Keratinocyte (primary cell): Measurements from ENCODE around the gene KRTAP3-3. TPM values are rescaled to one million over a fixed set of nuclear protein-coding genes. Genes with fewer than 3 reads are reported as not detected.

Experiments used
- DNase-seq: peaks from one replicate; pipeline ENCODE4 v3.0.0-alpha.2; 2011; ENCODE audit warnings: low read depth, missing footprints, low spot score
- FAIRE-seq: peaks from 2 replicates; lab custom pipeline; 2011; peaks lifted over from hg19 to GRCh38; lab: Jason Lieb, UNC
- H2AFZ ChIP-seq: 2 replicates; pipeline ENCODE4 v1.6.0; 2012; ENCODE audit warnings: low read length, control low read depth, inconsistent platforms; ENCODE audit not compliant: control insufficient read depth
- H3K27ac ChIP-seq: 2 replicates; pipeline ENCODE4 v1.5.1; 2011; ENCODE audit warnings: low read length; ENCODE audit not compliant: control insufficient read depth, insufficient read depth
- H3K27me3 ChIP-seq: 3 replicates; pipeline ENCODE4 v1.6.0; 2011; ENCODE audit warnings: low read length; ENCODE audit not compliant: control insufficient read depth, insufficient read depth; ENCODE audit errors: extremely low read depth
- H3K36me3 ChIP-seq, 2 experiments: 2 replicates in 1 of 2; 3 replicates in 1 of 2; pipeline ENCODE4 v1.5.1; 2011; ENCODE audit warnings: low read length in 2 of 2, mild to moderate bottlenecking in 1 of 2; ENCODE audit not compliant: control insufficient read depth in 2 of 2, insufficient read depth in 2 of 2; ENCODE audit errors: extremely low read depth in 1 of 2
- H3K4me1 ChIP-seq: 3 replicates; pipeline ENCODE4 v1.5.1; 2011; ENCODE audit warnings: low read length; ENCODE audit not compliant: control insufficient read depth, insufficient read depth; ENCODE audit errors: extremely low read depth
- H3K4me2 ChIP-seq: 3 replicates; pipeline ENCODE4 v1.6.0; 2011; ENCODE audit warnings: low read depth, low read length; ENCODE audit not compliant: control insufficient read depth, insufficient read depth; ENCODE audit errors: extremely low read depth
- H3K4me3 ChIP-seq, 3 experiments: fragments of 200-600 bp in 1 of 3; sonication (generic) in 1 of 3; 2 replicates in 2 of 3; 3 replicates in 1 of 3; pipeline ENCODE4 v1.5.1; 2011 to 2016; ENCODE audit warnings: low read length in 3 of 3, mild to moderate bottlenecking in 3 of 3, control low read depth in 2 of 3, inconsistent platforms in 1 of 3, low read depth in 1 of 3, mixed read lengths in 1 of 3, mixed run types in 1 of 3, moderate library complexity in 1 of 3; ENCODE audit not compliant: control insufficient read depth in 2 of 3, insufficient read depth in 2 of 3; ENCODE audit errors: extremely low read depth in 1 of 3
- H3K79me2 ChIP-seq: 2 replicates; pipeline ENCODE4 v1.6.0; 2012; ENCODE audit warnings: low read length; ENCODE audit not compliant: control insufficient read depth, insufficient read depth
- H3K9ac ChIP-seq: 3 replicates; pipeline ENCODE4 v1.6.0; 2011; ENCODE audit warnings: low read length; ENCODE audit not compliant: control insufficient read depth, insufficient read depth; ENCODE audit errors: extremely low read depth
- H3K9me1 ChIP-seq: 3 replicates; pipeline ENCODE4 v1.6.0; 2011; ENCODE audit warnings: low read length; ENCODE audit not compliant: control insufficient read depth, insufficient read depth; ENCODE audit errors: extremely low read depth
- H3K9me3 ChIP-seq: 2 replicates; pipeline ENCODE4 v1.5.1; 2012; ENCODE audit warnings: low read depth, low read length; ENCODE audit not compliant: control insufficient read depth
- H4K20me1 ChIP-seq: 3 replicates; pipeline ENCODE4 v1.6.0; 2011; ENCODE audit warnings: low read length; ENCODE audit not compliant: control insufficient read depth, insufficient read depth; ENCODE audit errors: extremely low read depth
- EZH2 ChIP-seq: IDR thresholded peaks from one replicate; pipeline ENCODE4 v1.6.1; 2012; ENCODE audit warnings: inconsistent platforms, mild to moderate bottlenecking, low read length, moderate library complexity
- dilution Hi-C: fragments of 300-500 bp; cut with MboI; formaldehyde crosslinking; loops from one replicate; pipeline ENCODE4 v1.7.0; 2020; ENCODE audit warnings: low sequenced_read_pairs; ENCODE audit not compliant: extremely low pct_ligation_motif_present
- polyA plus RNA-seq, 5 experiments: library from polyadenylated mRNA; depleted of rRNA in 3 of 5; stranded (reverse) in 3 of 5; stranded (forward) in 1 of 5; unstranded in 1 of 5; fragments of >200 nt; gene quantifications; 1 replicate in 1 of 5; 2 replicates in 3 of 5; 3 replicates in 1 of 5; pipeline versions ENCODE4 v1.2.1 to v1.2.3, GENCODE V29; 2011 to 2012; ENCODE audit warnings: missing spikeins in 2 of 5, low read depth in 1 of 5, low replicate concordance in 1 of 5
- TF ChIP-seq, protein P1 (sequence below), 3 experiments: IDR thresholded peaks in 1 of 3; conservative IDR thresholded peaks in 1 of 3; optimal IDR thresholded peaks in 1 of 3; 2 replicates in 2 of 3; 3 replicates in 1 of 3; pipeline versions ENCODE3 to v1.5.1; 2011; ENCODE audit warnings: low read length in 3 of 3, mild to moderate bottlenecking in 3 of 3, moderate library complexity in 2 of 3, control low read depth in 1 of 3, inconsistent platforms in 1 of 3; ENCODE audit not compliant: insufficient read depth in 2 of 3; ENCODE audit errors: extremely low read depth in 1 of 3

KRTAP3-3 gene
- polyA plus RNA-seq, 1 donor (not counting 4 experiments of a cell fraction or from before 2014, with no cell fraction given): not detected

DNA sequence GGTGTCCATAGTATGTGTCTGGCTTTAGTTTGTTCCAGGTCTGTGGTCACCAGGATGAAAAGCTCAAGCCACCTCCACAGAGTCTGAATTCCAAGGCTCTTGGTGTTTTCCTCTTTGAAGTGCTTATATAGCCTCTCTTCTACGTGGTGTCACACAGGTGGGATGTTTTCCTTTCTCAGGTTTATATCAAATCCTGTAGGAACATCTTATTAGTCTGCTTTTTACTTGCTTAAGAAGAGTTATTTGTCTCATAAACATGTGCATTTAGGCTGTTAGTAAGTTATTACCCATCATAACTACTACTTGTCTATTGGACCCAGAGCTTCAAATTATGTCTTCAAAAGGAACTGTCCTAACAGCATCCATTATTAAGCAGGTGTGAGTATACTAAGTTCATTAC, 27.1 kb downstream of the KRTAP3-3 start, which contains the start of gene KRT39:
KRT39 (minus strand) TSS at position 101 of the 400 bp plus-strand sequence; CDS start at position 9, 92 bp downstream.
- Histone ChIP-seq H3K9me3 (no peaks in the 10 kb centered on the region), H3K79me2 (no peaks in the 10 kb centered on the region), H3K36me3 (no peaks in the 10 kb centered on the region), H3K27me3 (no peaks in the 10 kb centered on the region), H4K20me1 (no peaks in the 10 kb centered on the region), H3K4me1 (no peaks in the 10 kb centered on the region), H3K9ac (no peak within 1 kb of the TSS), H3K4me2 (no peak within 1 kb of the TSS), H3K9me1 (no peaks in the 10 kb centered on the region), H3K4me3 (no peak within 1 kb of the TSS), H3K27ac (no peak within 1 kb of the TSS), H2AFZ (no peak within 1 kb of the TSS)
- DNase-seq (no peak), FAIRE-seq (no peak)
- dilution Hi-C loops: no loop called here
- TF ChIP-seq EZH2: no peak
- TF ChIP-seq, protein P1, sequence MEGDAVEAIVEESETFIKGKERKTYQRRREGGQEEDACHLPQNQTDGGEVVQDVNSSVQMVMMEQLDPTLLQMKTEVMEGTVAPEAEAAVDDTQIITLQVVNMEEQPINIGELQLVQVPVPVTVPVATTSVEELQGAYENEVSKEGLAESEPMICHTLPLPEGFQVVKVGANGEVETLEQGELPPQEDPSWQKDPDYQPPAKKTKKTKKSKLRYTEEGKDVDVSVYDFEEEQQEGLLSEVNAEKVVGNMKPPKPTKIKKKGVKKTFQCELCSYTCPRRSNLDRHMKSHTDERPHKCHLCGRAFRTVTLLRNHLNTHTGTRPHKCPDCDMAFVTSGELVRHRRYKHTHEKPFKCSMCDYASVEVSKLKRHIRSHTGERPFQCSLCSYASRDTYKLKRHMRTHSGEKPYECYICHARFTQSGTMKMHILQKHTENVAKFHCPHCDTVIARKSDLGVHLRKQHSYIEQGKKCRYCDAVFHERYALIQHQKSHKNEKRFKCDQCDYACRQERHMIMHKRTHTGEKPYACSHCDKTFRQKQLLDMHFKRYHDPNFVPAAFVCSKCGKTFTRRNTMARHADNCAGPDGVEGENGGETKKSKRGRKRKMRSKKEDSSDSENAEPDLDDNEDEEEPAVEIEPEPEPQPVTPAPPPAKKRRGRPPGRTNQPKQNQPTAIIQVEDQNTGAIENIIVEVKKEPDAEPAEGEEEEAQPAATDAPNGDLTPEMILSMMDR (optimal IDR thresholded peaks at IDR 0.05 in 1 of 3, IDR thresholded peaks at IDR 0.05 in 1 of 3, conservative IDR thresholded peaks at IDR 0.05 in 1 of 3; ENCODE audit: extremely low read depth in 1 of 3, insufficient read depth in 2 of 3, low read length in 3 of 3): no peak

DNA sequence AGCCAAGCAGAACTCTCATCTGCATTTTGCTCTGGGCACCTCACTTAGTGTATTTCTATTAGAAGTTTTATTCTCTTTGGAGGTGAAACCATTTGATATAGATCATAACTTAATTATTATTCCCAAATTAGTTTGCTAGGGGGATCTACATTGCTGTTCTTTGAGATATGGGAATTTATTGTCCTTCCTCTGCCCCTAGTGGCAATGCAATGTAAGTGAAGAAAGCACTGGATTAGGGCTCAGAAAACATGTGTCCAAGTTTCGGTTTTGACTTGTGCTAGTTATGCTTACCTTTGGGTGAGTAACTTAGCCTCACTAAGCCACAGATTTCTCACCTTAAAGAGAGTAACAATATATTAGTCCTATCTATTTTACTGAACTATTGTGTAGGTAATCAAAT, 30.1 kb downstream of the KRTAP3-3 start:
- Histone ChIP-seq H4K20me1 (no peaks in the 10 kb centered on the region), H3K9me1 (no peaks in the 10 kb centered on the region), H3K27me3 (no peaks in the 10 kb centered on the region), H3K4me2 (peak overlapping the region; percentile 57), H3K4me3 (no peak overlapping the region), H3K79me2 (no peaks in the 10 kb centered on the region), H3K36me3 (no peaks in the 10 kb centered on the region), H3K9me3 (no peaks in the 10 kb centered on the region), H2AFZ (peak overlapping the region; percentile 45), H3K4me1 (peaks cover 8% of the 10 kb centered on the region), H3K27ac (peak overlapping the region; percentile 27), H3K9ac (no peak overlapping the region)
- TF ChIP-seq EZH2: no peak
- TF ChIP-seq, protein P1 (optimal IDR thresholded peaks at IDR 0.05 in 1 of 3, IDR thresholded peaks at IDR 0.05 in 1 of 3, conservative IDR thresholded peaks at IDR 0.05 in 1 of 3; ENCODE audit: extremely low read depth in 1 of 3, insufficient read depth in 2 of 3, low read length in 3 of 3): peak; percentile 50 to 69 (median 65)
- DNase-seq: no peak
- FAIRE-seq: peak; percentile 82
- dilution Hi-C loops: no loop called here
